GM12892 (cell line): ENCODE data around the gene BRF1.

Experiments
- DNase-seq: peaks from one replicate; pipeline ENCODE4 v3.0.0; 2011; ENCODE audit not compliant: insufficient read length
- FAIRE-seq: peaks from 2 replicates; lab custom pipeline; 2011; peaks lifted over from hg19 to GRCh38; lab: Jason Lieb, UNC
- POLR2A ChIP-seq: IDR thresholded peaks from 2 replicates; pipeline ENCODE4 v1.6.1; 2011; ENCODE audit warnings: low read depth, low read length, control low read depth
- POLR2AphosphoS5 ChIP-seq: IDR thresholded peaks from 2 replicates; pipeline ENCODE4 v1.6.1; 2011; ENCODE audit warnings: low read depth, low read length, control low read depth
- TAF1 ChIP-seq: IDR thresholded peaks from 2 replicates; pipeline ENCODE4 v1.6.1; 2011; ENCODE audit warnings: low read depth, mild to moderate bottlenecking, control low read depth, low read length, borderline replicate concordance

The BRF1 gene

GRCh38 chr14:105181549-105182295 is 119.1 kb downstream of the BRF1 start:
- no peak for TF ChIP-seq POLR2AphosphoS5
- TF ChIP-seq TAF1 = no peak
- no peak for TF ChIP-seq POLR2A
- no peak for FAIRE-seq
- DNase-seq = no peak

GRCh38 chr14:105180592-105181548 is 119.9 kb downstream of the BRF1 start, which contains the start of gene NUDT14:
TSS of gene NUDT14 (minus strand) at chr14:105181312. CDS start at chr14:105181209, 103 bp downstream.
- peak; percentile 68 for FAIRE-seq
- DNase-seq = peak; percentile 97
- no peak for TF ChIP-seq TAF1
- no peak for TF ChIP-seq POLR2A
- TF ChIP-seq POLR2AphosphoS5 = no peak

- TF ChIP-seq POLR2AphosphoS5 = no peak
- TF ChIP-seq POLR2A = no peak
- TF ChIP-seq TAF1 = no peak
- DNase-seq (no peak), FAIRE-seq (no peak)
These were observed 121.6 kb downstream of the BRF1 start for GRCh38 chr14:105179191-105179590.

- no peak for FAIRE-seq
- TF ChIP-seq POLR2AphosphoS5 (no peak), POLR2A (no peak), TAF1 (no peak)
These were observed 122.0 kb downstream of the BRF1 start for GRCh38 chr14:105178868-105179140.

GRCh38 chr14:105178069-105178867 is 122.5 kb downstream of the BRF1 start:
- DNase-seq = no peak
- FAIRE-seq = no peak
- no peak for TF ChIP-seq POLR2A
- TF ChIP-seq POLR2AphosphoS5 = no peak
- TF ChIP-seq TAF1 = no peak

More at GRCh38 chr14:105178868-105179140, 122.0 kb downstream of the BRF1 start:
- DNase-seq = no peak

- no peak for DNase-seq
- FAIRE-seq = no peak
- TF ChIP-seq POLR2AphosphoS5 (no peak), POLR2A (no peak), TAF1 (no peak)
These were observed 123.7 kb downstream of the BRF1 start for GRCh38 chr14:105177082-105177481.

- DNase-seq (no peak), FAIRE-seq (no peak)
- TF ChIP-seq POLR2AphosphoS5 = no peak
- TF ChIP-seq TAF1 = no peak
- TF ChIP-seq POLR2A = no peak
These were observed 124.3 kb downstream of the BRF1 start for GRCh38 chr14:105176513-105176912.

- no peak for TF ChIP-seq POLR2AphosphoS5
- TF ChIP-seq TAF1 = no peak
- TF ChIP-seq POLR2A = no peak
These were observed 126.6 kb downstream of the BRF1 start for GRCh38 chr14:105173901-105174894.

GRCh38 chr14:105173145-105173544 is 127.7 kb downstream of the BRF1 start:
- DNase-seq (no peak), FAIRE-seq (no peak)
- TF ChIP-seq TAF1 (no peak), POLR2AphosphoS5 (no peak), POLR2A (no peak)

More at GRCh38 chr14:105173901-105174894, 126.6 kb downstream of the BRF1 start:
- FAIRE-seq (peak; percentile 54), DNase-seq (no peak)

GRCh38 chr14:105172476-105172875 is 128.3 kb downstream of the BRF1 start:
- TF ChIP-seq POLR2AphosphoS5 (no peak), TAF1 (no peak), POLR2A (no peak)
- no peak for DNase-seq
- FAIRE-seq = no peak
